Measurements from ENCODE around the gene FGFR2.

Gene FGFR2

DNA sequence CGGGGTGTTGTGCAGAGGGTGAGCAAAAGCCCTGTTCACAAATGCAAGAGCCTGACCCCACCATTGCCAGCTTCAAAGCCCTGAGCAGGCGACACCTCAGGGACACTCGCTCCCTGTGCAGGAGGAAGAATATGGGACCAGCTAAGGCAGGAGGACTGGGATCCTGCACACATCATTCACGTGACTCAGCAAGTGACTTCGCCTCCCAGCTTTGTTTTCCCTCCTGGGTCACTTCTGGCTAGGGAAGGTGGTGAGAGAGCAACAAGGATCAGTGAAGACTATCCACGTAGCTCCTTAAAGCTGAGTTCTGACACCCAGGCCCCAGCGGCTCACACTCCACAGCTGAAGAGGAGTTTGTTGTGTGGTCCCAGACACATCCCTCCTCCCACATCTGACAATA is 164.3 kb downstream of the FGFR2 start:
- Histone ChIP-seq H3K9me3 (ENCODE audit: insufficient read depth, low read depth, low read length) (no peaks in the 10 kb centered on the region), H3K4me3 (ENCODE audit: low read length) (no peak overlapping the region), H3K9ac (ENCODE audit: low read depth, low read length) (no peak overlapping the region), H3K4me1 (ENCODE audit: insufficient read depth, low read length) (peaks cover 9% of the 10 kb centered on the region; the same call in 1 of the 2 replicates), H3K27me3 (ENCODE audit: insufficient read depth, low read length) (no peaks in the 10 kb centered on the region), H3K36me3 (ENCODE audit: insufficient read depth, low read depth, low read length) (no peaks in the 10 kb centered on the region), H3K27ac (ENCODE audit: low read length) (no peak overlapping the region)

DNA sequence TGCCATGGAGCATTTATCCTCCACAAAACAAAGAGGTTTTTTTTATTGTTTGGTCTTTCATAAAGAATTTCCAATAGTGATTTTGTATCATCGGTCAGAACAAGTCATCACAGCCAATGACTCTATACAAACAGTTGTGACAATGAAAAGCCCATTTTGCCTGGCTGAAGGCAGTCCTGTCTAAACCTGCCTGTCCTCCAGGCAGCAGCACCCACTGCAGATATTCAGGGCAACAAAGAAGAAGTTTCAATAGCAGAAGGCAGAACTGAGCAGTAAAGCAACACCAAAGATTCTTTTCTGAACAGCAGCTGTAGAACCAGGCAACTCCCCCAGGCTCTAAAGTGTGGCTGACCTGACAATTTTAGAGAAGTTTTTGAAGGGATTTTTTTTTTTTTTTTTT is 169.4 kb downstream of the FGFR2 start:
- no peak overlapping the region for H3K27ac ChIP-seq (ENCODE audit: low read length)
- H3K9ac ChIP-seq (ENCODE audit: low read depth, low read length) = no peak overlapping the region

More for the DNA sequence above, 169.4 kb downstream of the FGFR2 start:
- no peaks in the 10 kb centered on the region for H3K4me1 ChIP-seq (ENCODE audit: insufficient read depth, low read length)
- no peaks in the 10 kb centered on the region for H3K9me3 ChIP-seq (ENCODE audit: insufficient read depth, low read depth, low read length)
- no peaks in the 10 kb centered on the region for H3K36me3 ChIP-seq (ENCODE audit: insufficient read depth, low read depth, low read length)
- no peaks in the 10 kb centered on the region for H3K27me3 ChIP-seq (ENCODE audit: insufficient read depth, low read length)
- no peak overlapping the region for H3K4me3 ChIP-seq (ENCODE audit: low read length)
